Vagina (tissue), 2 donors: Measurements from ENCODE around the gene PDE4C. TPM values are rescaled to one million over a fixed set of nuclear protein-coding genes. Genes with fewer than 3 reads are reported as not detected.
A peak's percentile ranks its signal among the peaks of the same experiment; 100 is the strongest.

ENCODE experiments used
- DNase-seq, 2 donors: peaks; one replicate each; pipeline ENCODE4 v3.0.0-alpha.2; 2017; ENCODE audit errors: extremely low spot score in 2 of 2
- H3K27ac ChIP-seq: fragments of 200-600 bp; sonication (generic); one replicate; pipeline ENCODE4 v1.5.1; 2019
- H3K27me3 ChIP-seq: fragments of 200-600 bp; sonication (generic); one replicate; pipeline ENCODE4 v1.5.1; 2019
- H3K36me3 ChIP-seq, 2 donors: fragments of 200-600 bp; sonication (generic); one replicate each; pipeline ENCODE4 v1.5.1; 2017 to 2019
- H3K4me1 ChIP-seq: fragments of 200-600 bp; sonication (generic); one replicate; pipeline ENCODE4 v1.5.1; 2019
- H3K4me3 ChIP-seq, 2 donors: fragments of 200-600 bp; sonication (generic); 1 replicate in 1 of 2; 2 replicates in 1 of 2; pipeline ENCODE4 v1.5.1; 2016 to 2019
- H3K9me3 ChIP-seq: fragments of 200-600 bp; sonication (generic); one replicate; pipeline ENCODE4 v1.5.1; 2019
- POLR2A ChIP-seq, 2 donors: fragments of 450-650 bp; IDR thresholded peaks; one replicate each; pipeline ENCODE4 v1.6.1; 2017; ENCODE audit warnings: antibody characterized with exemption in 2 of 2, mild to moderate bottlenecking in 2 of 2, moderate library complexity in 2 of 2
- POLR2AphosphoS5 ChIP-seq, 2 donors: sonication (generic); formaldehyde crosslinking; IDR thresholded peaks; one replicate each; pipeline ENCODE4 v1.9.0; 2017; ENCODE audit warnings: antibody characterized with exemption in 2 of 2, mild to moderate bottlenecking in 2 of 2, low read depth in 1 of 2; ENCODE audit not compliant: insufficient read depth in 1 of 2
- intact Hi-C: fragments of 100-400 bp; cut with DNase I; formaldehyde crosslinking; loops from one replicate; pipeline ENCODE4 v1.15.1; 2023
- total RNA-seq: library from RNA; depleted of rRNA; stranded (reverse); fragments of >200 nt; gene quantifications from one replicate; pipeline ENCODE4 v1.2.3, GENCODE V29; 2016
- TF ChIP-seq, protein P1 (sequence below), 3 experiments: fragments of 450-650 bp in 2 of 3; fragments of 200-600 bp in 1 of 3; sonication (generic) in 1 of 3; IDR thresholded peaks; one replicate each; pipeline ENCODE4 v1.5.1; 2017 to 2019; ENCODE audit warnings: antibody characterized with exemption in 3 of 3, mild to moderate bottlenecking in 2 of 3, moderate library complexity in 2 of 3

The PDE4C gene
- total RNA-seq, 1 donor from 2014 or later, result 0.98 TPM

DNA sequence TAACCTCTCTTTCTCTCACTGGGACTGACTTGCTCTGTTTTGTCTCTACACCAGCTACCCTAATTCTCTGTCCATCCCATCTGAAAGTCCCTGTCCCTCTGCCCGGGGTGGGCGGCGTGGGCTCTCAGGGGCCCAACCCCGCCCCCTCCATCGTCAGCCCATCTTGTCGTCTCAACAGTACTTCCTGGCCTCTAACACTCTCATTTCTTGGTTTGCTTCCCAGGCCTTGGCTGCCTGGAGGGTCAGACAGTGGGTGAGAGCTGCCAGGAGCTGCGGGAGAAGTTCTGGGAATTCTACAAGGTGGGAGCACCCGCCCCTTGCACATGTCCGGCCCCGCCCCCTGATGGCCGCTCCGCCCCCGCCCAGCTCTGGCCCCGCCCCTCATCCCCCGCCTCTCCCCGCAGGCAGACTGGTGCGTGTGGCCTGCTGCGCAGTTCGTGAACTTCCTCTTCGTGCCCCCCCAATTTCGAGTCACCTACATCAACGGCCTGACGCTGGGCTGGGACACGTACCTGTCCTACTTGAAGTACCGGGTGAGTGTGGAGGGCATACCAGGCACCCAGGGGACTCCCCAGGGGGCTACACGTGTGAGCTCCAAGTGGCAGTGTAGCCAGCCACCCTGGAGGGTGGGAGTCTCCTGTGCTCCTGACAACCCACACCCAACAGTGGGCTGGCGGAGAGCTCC, 31.5 kb downstream of the PDE4C start:
- Histone ChIP-seq H3K4me3 (peak overlapping the region; percentile 28 to 96), H3K27ac (no peak overlapping the region)
- intact Hi-C loops, result no loop called here

DNA sequence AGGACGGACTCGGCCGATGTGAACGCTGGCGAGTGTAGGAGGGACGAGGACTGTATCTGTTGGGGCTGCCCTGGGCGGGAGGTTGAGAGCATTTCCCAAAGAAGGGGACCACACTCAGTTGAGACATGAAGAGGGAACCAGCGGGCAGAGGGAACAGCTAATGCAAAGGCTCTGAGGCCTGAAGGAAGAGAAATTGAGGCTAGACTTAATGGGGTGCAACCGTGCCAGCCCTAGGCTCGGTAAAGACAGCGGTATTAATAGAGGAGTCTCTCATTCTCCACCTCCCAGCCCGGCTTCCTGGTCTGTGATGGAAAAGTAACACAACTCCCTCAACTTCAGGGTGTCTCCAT, 32.1 kb downstream of the PDE4C start:
- TF ChIP-seq, protein P1, sequence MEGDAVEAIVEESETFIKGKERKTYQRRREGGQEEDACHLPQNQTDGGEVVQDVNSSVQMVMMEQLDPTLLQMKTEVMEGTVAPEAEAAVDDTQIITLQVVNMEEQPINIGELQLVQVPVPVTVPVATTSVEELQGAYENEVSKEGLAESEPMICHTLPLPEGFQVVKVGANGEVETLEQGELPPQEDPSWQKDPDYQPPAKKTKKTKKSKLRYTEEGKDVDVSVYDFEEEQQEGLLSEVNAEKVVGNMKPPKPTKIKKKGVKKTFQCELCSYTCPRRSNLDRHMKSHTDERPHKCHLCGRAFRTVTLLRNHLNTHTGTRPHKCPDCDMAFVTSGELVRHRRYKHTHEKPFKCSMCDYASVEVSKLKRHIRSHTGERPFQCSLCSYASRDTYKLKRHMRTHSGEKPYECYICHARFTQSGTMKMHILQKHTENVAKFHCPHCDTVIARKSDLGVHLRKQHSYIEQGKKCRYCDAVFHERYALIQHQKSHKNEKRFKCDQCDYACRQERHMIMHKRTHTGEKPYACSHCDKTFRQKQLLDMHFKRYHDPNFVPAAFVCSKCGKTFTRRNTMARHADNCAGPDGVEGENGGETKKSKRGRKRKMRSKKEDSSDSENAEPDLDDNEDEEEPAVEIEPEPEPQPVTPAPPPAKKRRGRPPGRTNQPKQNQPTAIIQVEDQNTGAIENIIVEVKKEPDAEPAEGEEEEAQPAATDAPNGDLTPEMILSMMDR (IDR thresholded peaks at IDR 0.05), result no peak

More for the DNA sequence above, 31.5 kb downstream of the PDE4C start:
- peaks cover 25% of the 10 kb centered on the region for H3K4me1 ChIP-seq
- peaks cover 0 to 30% of the 10 kb centered on the region in 2 donors for H3K36me3 ChIP-seq
- TF ChIP-seq POLR2A (IDR thresholded peaks at IDR 0.05), result no peak
- TF ChIP-seq, protein P1 (IDR thresholded peaks at IDR 0.05), result no peak
- no peak for TF ChIP-seq POLR2AphosphoS5 (IDR thresholded peaks at IDR 0.05; ENCODE audit: insufficient read depth in 1 of 2, low read depth in 1 of 2)
- DNase-seq, result no peak
- H3K9me3 ChIP-seq, result no peaks in the 10 kb centered on the region
- no peaks in the 10 kb centered on the region for H3K27me3 ChIP-seq

DNA sequence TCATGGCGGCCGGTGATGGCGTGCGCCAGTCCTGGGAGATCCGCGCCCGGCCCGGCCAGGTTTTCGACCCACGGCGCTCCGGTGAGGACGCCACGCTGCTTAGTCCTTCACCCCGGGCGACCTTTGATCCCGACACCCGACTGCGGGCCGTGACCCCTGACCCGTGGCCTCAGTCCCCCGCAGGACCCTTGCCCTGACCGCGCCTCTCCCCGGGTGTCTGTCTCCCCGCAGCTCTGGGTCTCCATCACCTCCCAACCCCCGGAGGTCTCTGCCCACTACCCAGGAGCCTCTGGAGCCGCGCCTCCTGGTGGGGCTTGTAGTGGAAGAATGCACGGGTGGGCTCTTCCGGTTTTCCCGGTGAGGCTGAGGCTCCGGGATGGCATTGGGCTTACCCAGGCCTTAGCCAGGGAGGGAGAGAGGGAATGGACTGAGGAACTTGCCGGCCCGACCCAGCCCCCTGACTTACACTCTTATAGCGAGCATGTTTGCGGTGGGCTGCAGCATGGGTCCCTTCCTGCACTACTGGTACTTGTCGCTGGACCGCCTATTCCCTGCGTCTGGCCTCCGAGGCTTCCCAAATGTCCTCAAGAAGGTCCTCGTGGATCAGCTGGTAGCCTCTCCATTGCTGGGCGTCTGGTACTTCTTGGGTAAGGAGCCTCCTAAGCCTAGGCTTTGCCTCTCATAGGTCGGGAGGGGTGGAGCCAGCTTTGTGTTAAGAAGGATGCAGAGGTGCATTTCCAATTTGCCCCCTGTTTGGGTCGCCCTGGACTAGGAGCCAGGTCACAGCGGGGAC, 32.7 kb downstream of the PDE4C start:
- H3K27me3 ChIP-seq, result no peaks in the 10 kb centered on the region
- H3K4me3 ChIP-seq, result peak overlapping the region; percentile 90 to 96
- peaks cover 25% of the 10 kb centered on the region for H3K4me1 ChIP-seq
- no peak for TF ChIP-seq POLR2A (IDR thresholded peaks at IDR 0.05)
- H3K9me3 ChIP-seq, result no peaks in the 10 kb centered on the region
- DNase-seq, result peak in 1 of 2 donors; percentile 95
- H3K36me3 ChIP-seq, result peaks cover 0 to 22% of the 10 kb centered on the region in 2 donors
- intact Hi-C loops, result no loop called here
- H3K27ac ChIP-seq, result peak overlapping the region; percentile 84

More for the DNA sequence above, 32.1 kb downstream of the PDE4C start:
- intact Hi-C loops, result no loop called here
- H3K36me3 ChIP-seq, result peaks cover 0 to 25% of the 10 kb centered on the region in 2 donors
- H3K27me3 ChIP-seq, result no peaks in the 10 kb centered on the region
- DNase-seq, result no peak
- no peaks in the 10 kb centered on the region for H3K9me3 ChIP-seq
- no peak overlapping the region for H3K27ac ChIP-seq
- peak overlapping the region; percentile 90 to 96 for H3K4me3 ChIP-seq
- H3K4me1 ChIP-seq, result peaks cover 25% of the 10 kb centered on the region

DNA sequence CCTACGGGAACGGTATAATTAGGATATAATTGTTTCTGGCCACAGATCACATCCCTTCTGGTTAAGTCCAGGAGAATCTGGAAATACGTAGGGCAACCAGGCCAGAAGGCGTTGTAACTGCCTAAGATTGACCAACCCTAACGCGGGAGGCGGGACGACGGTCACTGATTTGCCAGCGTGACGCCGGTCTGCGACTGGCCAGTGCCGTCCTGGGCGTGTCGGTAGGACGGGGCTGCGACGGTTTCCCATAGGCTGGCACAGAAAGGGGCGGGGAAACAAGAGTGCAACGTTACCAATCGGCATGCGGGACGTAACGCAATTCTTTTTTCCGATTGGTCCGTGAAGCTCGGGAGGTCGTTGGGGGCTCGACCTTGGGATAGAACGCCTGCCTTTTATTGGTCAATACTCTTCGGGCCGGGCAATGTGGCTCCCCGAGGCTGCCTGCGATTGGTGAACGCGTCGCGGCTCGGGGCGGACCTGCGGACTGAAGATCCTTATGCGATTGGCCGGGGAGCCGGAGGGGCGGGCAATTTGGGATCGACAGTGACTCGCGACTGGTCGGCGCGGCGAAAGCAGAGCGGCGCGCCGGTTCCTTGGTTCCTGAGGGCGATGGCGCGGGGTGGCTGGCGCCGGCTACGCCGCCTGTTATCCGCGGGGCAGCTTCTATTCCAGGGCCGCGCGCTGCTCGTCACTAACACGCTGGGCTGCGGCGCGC, 33.4 kb downstream of the PDE4C start, which contains the start of gene MPV17L2:
Gene MPV17L2 (plus strand): TSS at position 546 of the 715 bp plus-strand sequence. CDS start 64 bp downstream, at position 610.
- Histone ChIP-seq H3K27me3 (no peaks in the 10 kb centered on the region), H3K36me3 (peaks cover 0 to 14% of the 10 kb centered on the region in 2 donors), H3K4me3 (peak within 1 kb of the TSS; percentile 90 to 96), H3K9me3 (no peaks in the 10 kb centered on the region), H3K4me1 (peaks cover 25% of the 10 kb centered on the region), H3K27ac (peak within 1 kb of the TSS; percentile 98)
- intact Hi-C loops, result no loop called here
- DNase-seq, result peak; percentile 99 to 100
- TF ChIP-seq POLR2AphosphoS5 (IDR thresholded peaks at IDR 0.05; ENCODE audit: insufficient read depth in 1 of 2, low read depth in 1 of 2) (peak; percentile 87 to 96), POLR2A (IDR thresholded peaks at IDR 0.05) (peak in 1 of 2 donors; percentile 89)
- TF ChIP-seq, protein P1 (IDR thresholded peaks at IDR 0.05), result no peak

DNA sequence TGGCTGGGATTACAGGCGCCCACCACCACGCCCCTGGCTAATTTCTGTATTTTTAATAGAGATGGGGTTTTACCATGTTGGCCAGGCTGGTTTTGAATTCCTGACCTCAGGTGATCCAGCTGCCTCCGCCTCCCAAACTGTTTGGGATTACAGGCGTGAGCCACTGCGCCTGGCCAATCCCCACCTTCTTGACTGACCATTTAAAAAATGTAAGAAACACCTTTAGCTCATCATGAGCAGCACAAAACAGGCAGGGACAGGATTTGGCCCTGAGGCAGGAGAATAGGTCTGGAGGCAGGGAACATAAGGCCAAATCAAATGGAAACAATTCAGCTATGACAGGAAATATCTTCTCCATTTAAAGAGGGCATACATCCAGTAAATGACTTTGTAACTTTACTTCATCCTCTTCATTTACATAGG, 34.6 kb downstream of the PDE4C start:
- DNase-seq, result no peak
- no peaks in the 10 kb centered on the region for H3K9me3 ChIP-seq
- intact Hi-C loops, result no loop called here
- no peaks in the 10 kb centered on the region for H3K27me3 ChIP-seq
- peaks cover 0 to 6% of the 10 kb centered on the region in 2 donors for H3K36me3 ChIP-seq
- H3K4me1 ChIP-seq, result peaks cover 25% of the 10 kb centered on the region
- H3K27ac ChIP-seq, result peak overlapping the region; percentile 98
- peak overlapping the region; percentile 59 to 96 for H3K4me3 ChIP-seq
- TF ChIP-seq POLR2AphosphoS5 (IDR thresholded peaks at IDR 0.05; ENCODE audit: insufficient read depth in 1 of 2, low read depth in 1 of 2) (no peak), POLR2A (IDR thresholded peaks at IDR 0.05) (no peak)
- TF ChIP-seq, protein P1 (IDR thresholded peaks at IDR 0.05), result peak in 1 of 3 experiments; percentile 31
